ENCODE results near the gene INTS11. TPM values are rescaled to one million over a fixed set of nuclear protein-coding genes. Genes with fewer than 3 reads are reported as not detected.

The INTS11 gene
- polyA plus RNA-seq, 2 of the 4 experiments (the other 2 are of a cell fraction): 41.9 to 62.9 TPM

DNA sequence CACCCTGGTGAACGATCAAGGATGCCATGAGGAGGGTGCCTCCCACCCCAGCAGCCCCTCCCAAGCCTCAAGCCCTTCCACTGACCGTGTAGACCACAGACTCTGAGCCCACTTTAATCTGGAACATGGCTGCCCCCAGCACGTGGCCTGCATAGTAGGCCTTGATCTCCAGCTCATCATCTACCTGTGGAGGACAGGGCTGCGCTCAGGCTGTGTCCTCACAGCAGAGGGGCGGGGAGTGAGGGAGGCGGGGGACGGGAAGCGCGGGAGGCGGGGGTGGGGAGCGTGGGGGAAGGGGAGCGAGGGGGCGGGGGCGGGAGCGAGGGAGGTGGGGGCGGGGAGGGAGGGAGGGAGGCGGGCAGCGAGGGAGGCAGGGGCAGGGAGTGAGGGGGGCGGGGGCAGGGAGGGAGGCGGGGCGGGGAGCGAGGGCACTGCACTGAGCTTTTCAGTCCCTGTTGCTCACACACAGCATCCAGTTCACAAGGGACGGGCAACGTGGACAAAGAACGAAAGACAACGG lies 9.0 kb downstream of the INTS11 start:
- ChIA-PET CTCF (interaction anchor here (1.0 to 1.2 kb wide), 2 partner anchors 56 to 331 kb away, joined by 3 read pairs; no protein-coding TSS in a partner anchor), POLR2A (interaction anchor here (0.8 kb wide), 1 partner anchor 84 kb away, joined by 3 read pairs; the partner anchor contains the start of gene CCNL2)
- FAIRE-seq (no peak), DNase-seq (ENCODE audit: low read depth in 1 of 2, low spot score in 1 of 2) (no peak), ATAC-seq (no peak)
- Histone ChIP-seq H3K4me1 (peaks cover 21% of the 10 kb centered on the region), H3K9me3 (no peaks in the 10 kb centered on the region), H3K4me2 (no peak overlapping the region), H3K27ac (no peak overlapping the region), H3K4me3 (no peak overlapping the region)
- 89% methylated on average over 6 of the region's 26 CpGs for WGBS (ENCODE audit: missing lambda C conversion rate)
- TF ChIP-seq ESRRA (IDR thresholded peaks at IDR 0.05; ENCODE audit: borderline replicate concordance, low read length) (no peak), MAFK (IDR thresholded peaks at IDR 0.05; ENCODE audit: partially characterized antibody) (no peak), SREBF2 (IDR thresholded peaks at IDR 0.05) (no peak), CBX2 (IDR thresholded peaks at IDR 0.05; ENCODE audit: borderline replicate concordance, low read depth) (no peak), HOXA7 (CRISPR knock-in tag; IDR thresholded peaks at IDR 0.05) (no peak), PHF8 (IDR thresholded peaks at IDR 0.05; ENCODE audit: borderline replicate concordance, low read depth) (no peak), BHLHE40 (IDR thresholded peaks at IDR 0.05; ENCODE audit: low read depth, low read length) (no peak), HOXB5 (CRISPR knock-in tag; IDR thresholded peaks at IDR 0.05) (no peak), CHD4 (IDR thresholded peaks at IDR 0.05; ENCODE audit: borderline replicate concordance) (no peak), MAZ (IDR thresholded peaks at IDR 0.05; ENCODE audit: borderline replicate concordance, low read depth, low read length) (no peak), FOSB (CRISPR knock-in tag; IDR thresholded peaks at IDR 0.05) (no peak)
- TF ChIP-seq, protein P1, sequence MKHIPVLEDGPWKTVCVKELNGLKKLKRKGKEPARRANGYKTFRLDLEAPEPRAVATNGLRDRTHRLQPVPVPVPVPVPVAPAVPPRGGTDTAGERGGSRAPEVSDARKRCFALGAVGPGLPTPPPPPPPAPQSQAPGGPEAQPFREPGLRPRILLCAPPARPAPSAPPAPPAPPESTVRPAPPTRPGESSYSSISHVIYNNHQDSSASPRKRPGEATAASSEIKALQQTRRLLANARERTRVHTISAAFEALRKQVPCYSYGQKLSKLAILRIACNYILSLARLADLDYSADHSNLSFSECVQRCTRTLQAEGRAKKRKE (CRISPR knock-in tag; IDR thresholded peaks at IDR 0.05; ENCODE audit: low read depth): no peak
- TF ChIP-seq, protein P2, sequence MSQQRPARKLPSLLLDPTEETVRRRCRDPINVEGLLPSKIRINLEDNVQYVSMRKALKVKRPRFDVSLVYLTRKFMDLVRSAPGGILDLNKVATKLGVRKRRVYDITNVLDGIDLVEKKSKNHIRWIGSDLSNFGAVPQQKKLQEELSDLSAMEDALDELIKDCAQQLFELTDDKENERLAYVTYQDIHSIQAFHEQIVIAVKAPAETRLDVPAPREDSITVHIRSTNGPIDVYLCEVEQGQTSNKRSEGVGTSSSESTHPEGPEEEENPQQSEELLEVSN (IDR thresholded peaks at IDR 0.05; ENCODE audit: borderline replicate concordance, low read depth): no peak
- TF ChIP-seq, protein P3, sequence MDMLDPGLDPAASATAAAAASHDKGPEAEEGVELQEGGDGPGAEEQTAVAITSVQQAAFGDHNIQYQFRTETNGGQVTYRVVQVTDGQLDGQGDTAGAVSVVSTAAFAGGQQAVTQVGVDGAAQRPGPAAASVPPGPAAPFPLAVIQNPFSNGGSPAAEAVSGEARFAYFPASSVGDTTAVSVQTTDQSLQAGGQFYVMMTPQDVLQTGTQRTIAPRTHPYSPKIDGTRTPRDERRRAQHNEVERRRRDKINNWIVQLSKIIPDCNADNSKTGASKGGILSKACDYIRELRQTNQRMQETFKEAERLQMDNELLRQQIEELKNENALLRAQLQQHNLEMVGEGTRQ (IDR thresholded peaks at IDR 0.05): no peak

DNA sequence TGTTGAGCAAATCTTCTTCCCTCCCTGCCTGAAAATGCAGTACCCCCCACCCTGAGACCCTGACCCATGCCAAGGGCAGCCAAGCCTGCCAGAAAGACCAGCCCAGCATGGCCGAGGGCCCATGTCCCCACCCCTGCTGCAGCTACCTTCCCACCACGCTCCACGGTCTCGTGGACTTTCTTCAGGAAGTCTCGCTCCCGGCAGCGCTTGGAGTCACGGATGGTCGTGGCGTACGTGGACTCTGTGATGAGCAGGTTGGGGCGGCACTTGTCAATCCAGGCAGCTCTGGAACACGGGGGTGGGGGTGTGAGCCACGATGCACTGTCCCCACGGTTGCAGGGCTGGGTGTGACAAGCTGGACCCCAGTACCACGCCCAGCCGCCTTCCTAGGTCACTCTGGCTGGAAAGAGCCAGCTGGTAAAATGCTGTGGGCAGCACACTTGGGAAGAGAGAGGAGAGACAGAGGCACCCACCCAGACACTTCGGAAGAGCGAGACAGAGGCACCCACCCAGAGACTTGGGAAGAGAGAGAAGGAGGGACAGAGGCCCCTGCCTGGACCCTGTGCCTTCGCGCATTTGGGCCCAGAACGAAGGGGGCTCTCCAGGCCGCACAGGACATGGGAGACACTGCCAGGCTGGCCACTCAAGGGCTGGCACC lies 9.7 kb downstream of the INTS11 start:
- CTCF ChIA-PET: interaction anchor here (0.7 to 1.2 kb wide), 3 partner anchors 57 to 330 kb away, joined by 3 read pairs; no protein-coding TSS in a partner anchor
- 94% methylated on average over 23 of the region's 23 CpGs for WGBS (ENCODE audit: missing lambda C conversion rate)
- FAIRE-seq: no peak
- no peak overlapping the region for H3K27ac ChIP-seq
- H3K4me1 ChIP-seq: peaks cover 23% of the 10 kb centered on the region
- no peak overlapping the region for H3K4me3 ChIP-seq
- POLR2A ChIA-PET: interaction anchor here (0.8 kb wide), 1 partner anchor 84 kb away, joined by 3 read pairs; the partner anchor contains the start of gene CCNL2
- H3K9me3 ChIP-seq: no peaks in the 10 kb centered on the region
- no peak for DNase-seq (ENCODE audit: low read depth in 1 of 2, low spot score in 1 of 2)
- no peak for TF ChIP-seq NFE2L2 (conservative IDR thresholded peaks at IDR 0.05; ENCODE audit: low read length)
- TF ChIP-seq FOSB (CRISPR knock-in tag; IDR thresholded peaks at IDR 0.05): no peak
- TF ChIP-seq, protein P3 (IDR thresholded peaks at IDR 0.05): no peak
- no peak for TF ChIP-seq HDAC2 (IDR thresholded peaks at IDR 0.05)
- TF ChIP-seq PHF8 (IDR thresholded peaks at IDR 0.05; ENCODE audit: borderline replicate concordance, low read depth): no peak
- no peak for TF ChIP-seq NR3C1 (IDR thresholded peaks at IDR 0.05)
- no peak for TF ChIP-seq RCOR1 (IDR thresholded peaks at IDR 0.05; ENCODE audit: low read depth, low read length)
- no peak for TF ChIP-seq HOXA7 (CRISPR knock-in tag; IDR thresholded peaks at IDR 0.05)
- TF ChIP-seq ESRRA (IDR thresholded peaks at IDR 0.05; ENCODE audit: borderline replicate concordance, low read length): no peak
- TF ChIP-seq JUNB (IDR thresholded peaks at IDR 0.05): no peak
- TF ChIP-seq TFCP2L1 (CRISPR knock-in tag; IDR thresholded peaks at IDR 0.05): no peak
- no peak for TF ChIP-seq KDM5A (IDR thresholded peaks at IDR 0.05)
- no peak for TF ChIP-seq MYC (IDR thresholded peaks at IDR 0.05; ENCODE audit: borderline replicate concordance, low read length)
- no peak for TF ChIP-seq JUN (IDR thresholded peaks at IDR 0.05)
- TF ChIP-seq, protein P4, sequence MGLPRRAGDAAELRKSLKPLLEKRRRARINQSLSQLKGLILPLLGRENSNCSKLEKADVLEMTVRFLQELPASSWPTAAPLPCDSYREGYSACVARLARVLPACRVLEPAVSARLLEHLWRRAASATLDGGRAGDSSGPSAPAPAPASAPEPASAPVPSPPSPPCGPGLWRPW (IDR thresholded peaks at IDR 0.05): no peak
- TF ChIP-seq, protein P5, sequence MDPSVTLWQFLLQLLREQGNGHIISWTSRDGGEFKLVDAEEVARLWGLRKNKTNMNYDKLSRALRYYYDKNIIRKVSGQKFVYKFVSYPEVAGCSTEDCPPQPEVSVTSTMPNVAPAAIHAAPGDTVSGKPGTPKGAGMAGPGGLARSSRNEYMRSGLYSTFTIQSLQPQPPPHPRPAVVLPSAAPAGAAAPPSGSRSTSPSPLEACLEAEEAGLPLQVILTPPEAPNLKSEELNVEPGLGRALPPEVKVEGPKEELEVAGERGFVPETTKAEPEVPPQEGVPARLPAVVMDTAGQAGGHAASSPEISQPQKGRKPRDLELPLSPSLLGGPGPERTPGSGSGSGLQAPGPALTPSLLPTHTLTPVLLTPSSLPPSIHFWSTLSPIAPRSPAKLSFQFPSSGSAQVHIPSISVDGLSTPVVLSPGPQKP (IDR thresholded peaks at IDR 0.05; ENCODE audit: low read depth, low read length): no peak
- TF ChIP-seq SREBF2 (IDR thresholded peaks at IDR 0.05): no peak
- TF ChIP-seq, protein P6, sequence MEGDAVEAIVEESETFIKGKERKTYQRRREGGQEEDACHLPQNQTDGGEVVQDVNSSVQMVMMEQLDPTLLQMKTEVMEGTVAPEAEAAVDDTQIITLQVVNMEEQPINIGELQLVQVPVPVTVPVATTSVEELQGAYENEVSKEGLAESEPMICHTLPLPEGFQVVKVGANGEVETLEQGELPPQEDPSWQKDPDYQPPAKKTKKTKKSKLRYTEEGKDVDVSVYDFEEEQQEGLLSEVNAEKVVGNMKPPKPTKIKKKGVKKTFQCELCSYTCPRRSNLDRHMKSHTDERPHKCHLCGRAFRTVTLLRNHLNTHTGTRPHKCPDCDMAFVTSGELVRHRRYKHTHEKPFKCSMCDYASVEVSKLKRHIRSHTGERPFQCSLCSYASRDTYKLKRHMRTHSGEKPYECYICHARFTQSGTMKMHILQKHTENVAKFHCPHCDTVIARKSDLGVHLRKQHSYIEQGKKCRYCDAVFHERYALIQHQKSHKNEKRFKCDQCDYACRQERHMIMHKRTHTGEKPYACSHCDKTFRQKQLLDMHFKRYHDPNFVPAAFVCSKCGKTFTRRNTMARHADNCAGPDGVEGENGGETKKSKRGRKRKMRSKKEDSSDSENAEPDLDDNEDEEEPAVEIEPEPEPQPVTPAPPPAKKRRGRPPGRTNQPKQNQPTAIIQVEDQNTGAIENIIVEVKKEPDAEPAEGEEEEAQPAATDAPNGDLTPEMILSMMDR (IDR thresholded peaks at IDR 0.05): no peak
- H3K4me2 ChIP-seq: no peak overlapping the region
- no peak for ATAC-seq

Measured in A549 (cell line).